Activated naive CD4-positive, alpha-beta T cell treated with anti-CD3 and anti-CD28 coated beads, Interleukin-2, amount 50 U/mL, for 24 hours (primary cell): Measurements from ENCODE around the gene HMCN2.
"Not testable (repeated sequence)": the region's sequence is repeated elsewhere in the genome, so short reads cannot be mapped to it uniquely, and the experiment has no call there.

Source experiments
- H3K27ac Mint-ChIP-seq: one replicate; pipeline ENCODE4 v1.8.0; 2021; ENCODE audit warnings: mild to moderate bottlenecking, mixed read lengths
- H3K27me3 Mint-ChIP-seq: one replicate; pipeline ENCODE4 v1.8.0; 2021; ENCODE audit warnings: mixed read lengths
- H3K36me3 Mint-ChIP-seq: one replicate; pipeline ENCODE4 v1.8.0; 2021; ENCODE audit warnings: mixed read lengths
- H3K4me1 Mint-ChIP-seq: one replicate; pipeline ENCODE4 v1.8.0; 2021; ENCODE audit warnings: mixed read lengths
- H3K4me3 Mint-ChIP-seq: one replicate; pipeline ENCODE4 v1.8.0; 2021; ENCODE audit warnings: mild to moderate bottlenecking, mixed read lengths
- H3K9me3 Mint-ChIP-seq: one replicate; pipeline ENCODE4 v1.8.0; 2021; ENCODE audit warnings: mixed read lengths

HMCN2 gene

DNA sequence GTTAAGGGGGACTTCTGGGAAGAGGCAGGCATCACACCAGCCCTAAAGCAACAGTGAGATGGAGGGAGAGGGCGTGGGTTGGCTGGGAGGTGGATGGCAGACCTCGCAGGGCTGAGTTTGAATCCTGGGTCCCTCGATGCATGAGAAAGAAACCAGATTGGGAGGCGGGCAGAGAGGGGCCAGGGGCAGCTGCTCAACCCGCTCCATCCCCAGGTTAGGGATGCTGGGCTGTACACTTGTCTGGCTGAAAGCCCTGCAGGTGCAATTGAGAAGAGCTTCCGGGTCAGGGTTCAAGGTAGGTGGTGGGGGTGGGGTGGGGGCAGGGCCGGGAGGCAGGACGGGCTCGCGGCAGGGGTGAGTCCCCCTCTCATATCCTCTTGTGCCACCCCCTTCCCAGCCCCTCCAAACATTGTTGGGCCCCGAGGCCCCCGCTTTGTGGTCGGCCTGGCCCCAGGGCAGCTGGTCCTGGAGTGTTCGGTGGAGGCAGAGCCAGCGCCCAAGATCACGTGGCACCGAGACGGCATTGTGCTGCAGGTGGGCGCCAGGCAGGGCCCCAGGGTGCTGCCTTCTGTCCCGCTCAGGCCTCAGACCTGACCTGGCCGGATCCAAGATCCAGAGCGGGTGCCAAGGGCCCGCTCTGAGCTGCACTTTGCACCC, 129.4 kb downstream of the HMCN2 start:
- Mint-ChIP-seq H3K4me3 (no peak overlapping the region), H3K9me3 (no peaks in the 10 kb centered on the region), H3K4me1 (no peaks in the 10 kb centered on the region)

DNA sequence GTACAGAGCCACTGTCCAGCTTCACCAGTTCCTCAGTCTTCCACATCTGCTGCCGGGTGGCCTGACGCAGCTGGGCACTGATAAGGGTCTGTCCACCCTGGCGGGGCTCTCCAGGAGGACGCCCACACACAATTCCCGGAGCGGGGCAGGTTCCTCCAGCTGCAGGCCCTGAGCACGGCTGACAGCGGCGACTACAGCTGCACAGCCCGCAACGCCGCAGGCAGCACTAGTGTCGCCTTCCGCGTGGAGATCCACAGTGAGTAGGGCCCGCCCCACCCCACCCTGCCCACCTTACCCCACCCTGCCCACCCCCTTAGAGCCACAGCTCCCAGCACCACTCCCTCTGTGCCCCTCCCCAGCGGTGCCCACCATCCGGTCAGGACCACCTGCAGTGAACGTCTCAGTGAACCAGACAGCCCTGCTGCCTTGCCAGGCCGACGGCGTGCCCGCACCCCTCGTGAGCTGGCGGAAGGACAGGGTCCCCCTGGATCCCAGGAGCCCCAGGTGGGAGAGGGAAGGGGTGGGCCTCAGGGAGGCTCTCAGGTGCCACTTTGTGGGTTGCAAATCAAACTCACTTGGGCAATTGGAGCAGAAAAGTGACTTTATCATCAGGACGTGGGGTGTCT, 130.4 kb downstream of the HMCN2 start:
- no peaks in the 10 kb centered on the region for H3K36me3 Mint-ChIP-seq
- H3K27ac Mint-ChIP-seq, result no peak overlapping the region
- H3K27me3 Mint-ChIP-seq, result no peaks in the 10 kb centered on the region
- H3K9me3 Mint-ChIP-seq, result no peaks in the 10 kb centered on the region
- no peaks in the 10 kb centered on the region for H3K4me1 Mint-ChIP-seq
- H3K4me3 Mint-ChIP-seq, result no peak overlapping the region

More for the DNA sequence above, 129.4 kb downstream of the HMCN2 start:
- H3K27me3 Mint-ChIP-seq, result no peaks in the 10 kb centered on the region
- H3K36me3 Mint-ChIP-seq, result no peaks in the 10 kb centered on the region
- H3K27ac Mint-ChIP-seq, result no peak overlapping the region

DNA sequence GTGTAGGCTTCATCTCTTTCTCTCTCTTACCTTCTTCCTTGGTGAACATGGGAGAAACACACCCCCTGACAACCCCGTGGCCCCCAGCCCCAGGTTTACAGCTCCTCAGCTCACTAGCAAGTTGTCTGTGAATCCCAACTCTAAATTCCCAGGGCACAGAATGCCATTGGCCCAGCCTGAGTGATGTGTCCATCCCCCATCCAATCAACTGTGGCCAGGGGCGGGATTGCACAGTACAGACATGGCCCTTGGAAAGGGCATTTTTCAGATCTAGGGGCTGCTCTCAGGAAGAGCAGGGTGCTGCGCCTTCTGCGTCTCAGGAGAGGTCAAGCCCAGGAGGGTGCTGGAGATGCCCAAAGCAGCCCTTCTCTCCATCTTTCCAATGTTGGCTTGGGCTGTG, 131.0 kb downstream of the HMCN2 start:
- Mint-ChIP-seq H3K4me3 (no peak overlapping the region), H3K27me3 (no peaks in the 10 kb centered on the region), H3K27ac (peak overlapping the region; percentile 12), H3K9me3 (no peaks in the 10 kb centered on the region), H3K36me3 (no peaks in the 10 kb centered on the region), H3K4me1 (no peaks in the 10 kb centered on the region)

DNA sequence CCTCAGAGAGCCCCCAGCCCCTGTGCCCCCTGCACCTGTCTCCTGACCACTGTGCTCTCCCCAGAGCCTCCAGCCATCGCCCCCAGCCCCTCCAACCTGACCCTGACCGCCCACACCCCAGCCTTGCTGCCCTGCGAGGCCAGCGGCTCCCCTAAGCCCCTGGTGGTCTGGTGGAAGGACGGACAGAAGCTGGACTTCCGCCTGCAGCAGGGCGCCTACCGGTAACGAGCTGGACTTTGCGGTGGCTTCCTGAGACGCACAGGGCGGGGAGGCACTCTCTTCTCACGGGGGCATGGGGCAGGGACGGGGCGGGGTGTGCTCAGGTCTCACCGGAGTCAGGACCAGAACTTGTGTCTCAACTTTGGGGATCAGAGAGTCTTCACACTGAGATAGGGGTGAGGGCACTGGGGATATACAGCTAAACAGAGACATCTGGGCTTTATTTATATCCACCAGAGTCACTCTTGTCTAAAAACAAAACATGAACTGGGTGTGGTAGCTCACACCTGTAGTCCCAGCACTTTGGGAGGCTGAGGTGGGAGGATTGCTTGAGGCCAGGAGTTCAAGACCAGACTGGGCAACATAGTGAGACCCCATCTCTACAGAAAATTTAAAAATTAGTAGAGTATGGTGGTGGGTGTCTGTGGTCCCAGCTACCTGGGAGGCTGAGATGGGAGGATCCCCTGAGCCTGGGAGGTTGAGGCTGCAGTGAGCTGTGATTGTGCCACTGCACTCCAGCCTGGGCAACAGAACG, 133.1 kb downstream of the HMCN2 start:
- no peaks in the 10 kb centered on the region for H3K4me1 Mint-ChIP-seq
- no peaks in the 10 kb centered on the region for H3K36me3 Mint-ChIP-seq
- no peaks in the 10 kb centered on the region for H3K27me3 Mint-ChIP-seq
- no peaks in the 10 kb centered on the region for H3K9me3 Mint-ChIP-seq
- no peak overlapping the region for H3K27ac Mint-ChIP-seq
- no peak overlapping the region for H3K4me3 Mint-ChIP-seq

DNA sequence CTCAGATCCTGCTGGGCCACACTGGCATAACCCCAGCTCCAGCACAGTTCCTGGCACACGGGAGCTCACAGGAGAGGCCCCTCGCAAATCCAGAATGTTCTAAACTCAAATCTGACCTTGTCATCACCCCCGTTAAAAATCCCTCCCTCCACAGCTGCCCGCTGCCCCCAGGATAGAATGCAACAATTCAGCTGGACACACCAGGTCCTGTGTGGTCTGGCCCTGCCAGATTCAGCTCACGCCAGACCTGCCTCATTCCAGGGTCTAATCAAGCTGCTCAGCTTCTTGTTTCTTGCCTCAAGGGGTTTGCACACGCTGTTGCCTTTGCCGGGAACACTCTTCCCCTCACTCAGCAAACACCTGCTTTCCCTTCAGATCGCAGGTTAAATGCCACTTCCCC, 134.2 kb downstream of the HMCN2 start:
- H3K36me3 Mint-ChIP-seq, result no peaks in the 10 kb centered on the region
- no peaks in the 10 kb centered on the region for H3K27me3 Mint-ChIP-seq
- no peak overlapping the region for H3K4me3 Mint-ChIP-seq
- no peak overlapping the region for H3K27ac Mint-ChIP-seq
- no peaks in the 10 kb centered on the region for H3K9me3 Mint-ChIP-seq
- H3K4me1 Mint-ChIP-seq, result no peaks in the 10 kb centered on the region

DNA sequence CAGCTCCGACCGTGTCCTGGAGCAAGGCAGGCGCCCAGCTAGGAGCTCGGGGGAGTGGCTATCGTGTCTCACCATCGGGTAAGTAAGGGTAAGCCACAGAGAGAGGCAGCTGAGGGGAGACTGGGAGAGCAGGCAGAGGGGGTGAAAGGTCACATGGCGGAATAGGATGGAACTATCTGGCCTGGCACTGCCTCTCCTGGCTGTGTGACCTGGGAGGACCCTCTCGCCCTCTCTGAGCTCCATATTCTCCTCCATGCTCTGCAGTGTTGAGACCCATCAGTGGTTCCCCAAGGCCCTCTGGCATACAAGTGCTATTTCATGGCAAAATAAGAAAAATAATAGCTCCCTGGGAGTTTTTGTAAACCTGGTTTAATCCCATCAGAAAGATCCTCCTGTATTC, 135.3 kb downstream of the HMCN2 start:
- H3K36me3 Mint-ChIP-seq, result no peaks in the 10 kb centered on the region
- no peaks in the 10 kb centered on the region for H3K4me1 Mint-ChIP-seq
- no peaks in the 10 kb centered on the region for H3K9me3 Mint-ChIP-seq
- H3K4me3 Mint-ChIP-seq, result no peak overlapping the region
- H3K27me3 Mint-ChIP-seq, result no peaks in the 10 kb centered on the region
- H3K27ac Mint-ChIP-seq, result no peak overlapping the region

DNA sequence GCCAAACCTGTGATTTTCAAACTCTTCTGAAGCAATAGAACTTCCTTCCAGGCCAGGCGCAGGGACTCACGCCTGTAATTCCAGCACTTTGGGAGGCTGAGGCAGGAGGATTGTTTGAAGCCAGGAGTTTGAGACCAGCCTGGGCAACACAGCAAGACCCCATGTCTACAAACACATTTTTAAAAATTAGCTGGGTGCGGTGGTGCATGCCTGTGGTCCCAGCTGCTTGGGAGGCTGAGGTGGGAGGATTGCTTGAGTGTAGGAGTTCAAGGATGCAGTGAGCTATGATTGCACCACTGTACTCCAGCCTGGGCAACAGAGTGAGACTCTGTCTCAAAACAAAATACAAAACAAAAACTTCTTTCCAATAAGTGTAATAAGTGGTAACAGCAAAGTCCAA, 136.2 kb downstream of the HMCN2 start:
- not testable (repeated sequence) for H3K27ac Mint-ChIP-seq, H3K36me3 Mint-ChIP-seq, H3K4me1 Mint-ChIP-seq, H3K27me3 Mint-ChIP-seq, H3K4me3 Mint-ChIP-seq, H3K9me3 Mint-ChIP-seq

DNA sequence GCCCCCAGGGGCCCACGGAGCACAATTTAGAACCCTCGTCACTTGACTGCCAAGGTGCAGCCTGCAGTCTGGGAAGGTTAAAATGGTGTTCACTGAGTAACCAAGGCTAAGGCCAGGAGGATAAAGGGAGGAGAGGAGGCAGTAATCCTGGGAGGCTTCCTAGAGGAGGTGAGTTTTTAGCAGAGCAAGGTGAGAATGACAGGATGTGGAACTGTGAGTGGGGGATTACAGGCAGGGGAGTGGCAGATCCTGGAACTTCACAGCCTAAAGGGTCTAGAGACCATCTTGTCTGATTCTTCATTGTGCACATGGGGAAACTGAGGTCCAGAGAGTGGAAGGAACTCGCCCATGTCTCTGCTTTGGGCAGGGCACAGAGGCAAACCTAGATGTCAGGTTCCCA, 136.7 kb downstream of the HMCN2 start:
- H3K4me3 Mint-ChIP-seq, result no peak overlapping the region
- H3K27me3 Mint-ChIP-seq, result no peaks in the 10 kb centered on the region
- H3K27ac Mint-ChIP-seq, result no peak overlapping the region
- no peaks in the 10 kb centered on the region for H3K4me1 Mint-ChIP-seq
- no peaks in the 10 kb centered on the region for H3K9me3 Mint-ChIP-seq
- no peaks in the 10 kb centered on the region for H3K36me3 Mint-ChIP-seq

DNA sequence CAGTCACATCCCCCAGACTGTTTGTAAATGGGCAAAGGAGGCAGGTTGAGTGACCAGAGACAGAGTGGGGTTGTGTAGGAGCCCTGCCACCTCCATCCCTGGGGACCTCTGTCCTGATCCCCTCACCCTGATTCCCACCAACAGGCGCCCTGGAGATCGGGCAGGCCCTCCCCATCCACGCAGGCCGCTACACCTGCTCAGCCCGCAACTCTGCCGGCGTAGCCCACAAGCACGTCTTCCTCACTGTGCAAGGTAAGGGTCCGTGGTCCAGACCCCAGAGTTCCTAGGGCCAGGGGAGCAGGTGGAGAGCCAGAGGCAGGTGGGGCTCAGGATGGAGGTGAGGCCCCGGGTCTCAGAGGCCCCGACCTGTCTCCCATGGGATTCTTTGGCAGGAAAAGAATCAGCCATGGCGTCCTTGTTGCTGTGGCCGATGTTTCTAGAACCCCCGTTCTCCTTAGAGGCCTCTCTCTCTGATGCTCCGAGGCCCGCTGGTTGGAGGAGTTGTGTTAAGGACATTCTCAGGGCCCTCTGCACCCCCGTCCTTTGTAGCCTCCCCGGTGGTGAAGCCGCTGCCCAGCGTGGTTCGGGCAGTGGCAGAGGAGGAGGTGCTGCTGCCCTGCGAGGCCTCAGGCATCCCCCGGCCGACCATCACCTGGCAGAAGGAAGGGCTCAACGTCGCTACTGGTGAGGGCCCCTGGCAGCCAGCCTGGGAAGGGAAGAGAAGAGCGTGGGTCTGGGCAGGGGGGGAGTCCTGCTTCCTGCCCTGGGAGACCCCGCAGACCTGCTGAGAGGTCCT, 137.3 kb downstream of the HMCN2 start:
- Mint-ChIP-seq H3K36me3 (no peaks in the 10 kb centered on the region), H3K4me3 (no peak overlapping the region), H3K27ac (no peak overlapping the region), H3K4me1 (no peaks in the 10 kb centered on the region), H3K27me3 (no peaks in the 10 kb centered on the region), H3K9me3 (no peaks in the 10 kb centered on the region)

DNA sequence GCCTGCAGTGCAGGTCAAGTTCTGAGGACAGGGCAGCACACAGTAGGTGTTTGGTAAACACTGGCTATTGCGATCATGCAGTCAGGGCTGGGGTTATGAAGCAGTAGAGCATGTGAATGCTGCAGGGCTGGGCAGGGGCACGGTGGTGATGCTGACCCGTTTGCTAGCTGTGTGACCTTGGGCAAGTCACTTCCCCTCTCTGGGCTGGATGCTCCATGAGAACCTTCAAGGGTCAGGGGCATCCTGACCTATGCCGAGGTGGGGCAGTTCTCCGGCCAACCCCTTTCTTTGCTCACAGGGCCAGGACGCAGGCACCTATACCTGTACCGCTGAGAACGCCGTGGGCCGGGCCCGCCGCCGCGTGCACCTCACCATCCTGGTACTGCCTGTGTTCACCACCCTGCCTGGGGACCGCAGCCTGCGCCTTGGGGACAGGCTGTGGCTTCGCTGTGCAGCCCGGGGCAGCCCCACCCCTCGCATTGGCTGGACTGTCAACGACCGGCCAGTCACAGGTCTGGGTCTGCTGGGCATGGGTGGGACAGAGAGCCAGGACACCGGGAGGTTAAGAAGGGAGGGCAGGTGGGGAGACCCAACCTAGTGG, 140.2 kb downstream of the HMCN2 start:
- Mint-ChIP-seq H3K27me3 (no peaks in the 10 kb centered on the region), H3K27ac (no peak overlapping the region), H3K9me3 (no peaks in the 10 kb centered on the region)

DNA sequence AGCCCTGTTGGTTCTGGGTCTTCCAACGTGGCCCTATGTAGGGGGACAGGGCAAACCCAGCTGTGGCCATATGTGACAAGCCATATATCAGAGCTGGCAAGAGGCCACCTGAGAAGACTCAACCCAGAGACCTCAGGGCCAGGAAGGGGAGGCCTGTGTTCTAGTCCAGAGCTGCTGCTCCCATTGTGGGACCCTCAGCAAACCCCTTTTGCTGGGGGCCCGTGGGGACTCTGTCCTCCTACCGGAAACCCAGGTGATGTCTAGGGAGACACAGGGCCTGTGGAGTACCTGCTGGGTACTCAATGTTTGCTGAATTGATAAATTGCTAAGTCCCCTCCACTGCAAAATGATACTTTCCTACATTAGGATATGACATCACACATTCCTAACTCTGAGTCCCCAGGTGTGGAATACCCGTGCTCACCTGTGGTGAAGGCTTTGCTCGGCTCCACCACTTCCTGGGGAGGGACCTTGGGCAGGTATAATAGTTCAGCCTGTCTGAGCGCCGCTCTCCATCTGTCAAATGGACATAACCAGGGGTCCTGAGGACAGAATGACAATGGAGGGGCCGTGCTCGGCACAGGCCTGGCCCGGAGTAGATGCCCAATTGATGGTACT, 140.8 kb downstream of the HMCN2 start:
- Mint-ChIP-seq H3K27ac (no peak overlapping the region), H3K27me3 (no peaks in the 10 kb centered on the region), H3K9me3 (no peaks in the 10 kb centered on the region), H3K4me3 (no peak overlapping the region), H3K36me3 (no peaks in the 10 kb centered on the region), H3K4me1 (no peaks in the 10 kb centered on the region)

More for the DNA sequence above, 140.2 kb downstream of the HMCN2 start:
- Mint-ChIP-seq H3K36me3 (no peaks in the 10 kb centered on the region), H3K4me3 (no peak overlapping the region), H3K4me1 (no peaks in the 10 kb centered on the region)

DNA sequence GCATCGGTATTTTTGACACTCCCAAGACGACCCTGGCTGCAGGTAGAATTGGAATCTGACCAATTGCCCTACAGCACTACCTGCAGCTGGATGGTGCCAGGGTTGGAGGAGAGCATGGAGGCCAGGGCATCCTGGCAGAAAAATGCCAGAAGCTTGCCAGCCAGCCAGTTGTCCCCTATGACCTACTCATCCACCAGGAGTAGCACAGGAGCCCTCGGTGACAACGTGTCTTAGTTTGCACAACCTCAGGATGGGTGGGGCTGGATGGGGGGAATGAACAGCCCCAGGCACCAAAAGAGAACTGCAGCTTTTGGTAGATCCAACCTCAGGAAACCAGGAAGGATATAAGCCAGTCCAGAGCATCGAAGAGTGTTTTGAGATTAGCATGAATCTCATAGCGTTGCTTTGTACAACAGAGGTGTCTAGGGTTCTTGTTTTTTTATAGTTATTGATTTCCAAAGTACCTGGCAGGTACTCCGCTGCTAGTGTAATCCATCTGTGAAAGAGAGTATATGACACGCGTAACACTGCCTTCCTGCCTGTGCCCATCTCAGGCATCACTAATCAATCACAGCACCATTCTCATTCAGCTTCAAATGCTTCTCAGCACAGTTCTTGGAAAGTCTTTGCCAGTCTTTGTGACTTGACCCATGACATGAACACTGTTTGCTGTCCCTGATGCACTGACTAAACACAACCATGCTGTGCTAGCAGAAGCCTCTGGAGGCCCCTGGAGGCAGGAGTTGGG, 142.5 kb downstream of the HMCN2 start:
- Mint-ChIP-seq H3K27ac (no peak overlapping the region), H3K36me3 (no peaks in the 10 kb centered on the region), H3K9me3 (no peaks in the 10 kb centered on the region), H3K27me3 (no peaks in the 10 kb centered on the region), H3K4me1 (no peaks in the 10 kb centered on the region), H3K4me3 (no peak overlapping the region)

DNA sequence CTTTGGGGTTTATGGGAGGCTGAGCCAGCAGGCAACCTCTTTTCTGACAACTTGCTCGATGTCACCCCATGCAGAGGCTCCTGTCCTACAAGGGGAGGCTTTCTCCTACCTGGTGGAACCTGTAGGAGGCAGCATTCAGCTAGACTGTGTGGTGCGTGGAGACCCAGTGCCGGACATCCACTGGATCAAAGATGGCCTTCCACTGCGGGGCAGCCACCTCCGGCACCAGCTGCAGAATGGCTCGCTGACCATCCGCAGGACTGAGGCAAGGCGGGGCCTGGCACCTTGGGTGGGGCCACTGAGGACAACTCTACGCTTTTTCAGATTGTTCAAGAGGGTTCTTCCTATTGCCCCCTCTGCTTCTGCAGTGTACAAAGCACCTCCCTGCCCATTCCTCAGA, 143.1 kb downstream of the HMCN2 start:
- no peak overlapping the region for H3K4me3 Mint-ChIP-seq
- no peak overlapping the region for H3K27ac Mint-ChIP-seq
- H3K9me3 Mint-ChIP-seq, result no peaks in the 10 kb centered on the region
- no peaks in the 10 kb centered on the region for H3K4me1 Mint-ChIP-seq
- H3K36me3 Mint-ChIP-seq, result no peaks in the 10 kb centered on the region
- no peaks in the 10 kb centered on the region for H3K27me3 Mint-ChIP-seq

DNA sequence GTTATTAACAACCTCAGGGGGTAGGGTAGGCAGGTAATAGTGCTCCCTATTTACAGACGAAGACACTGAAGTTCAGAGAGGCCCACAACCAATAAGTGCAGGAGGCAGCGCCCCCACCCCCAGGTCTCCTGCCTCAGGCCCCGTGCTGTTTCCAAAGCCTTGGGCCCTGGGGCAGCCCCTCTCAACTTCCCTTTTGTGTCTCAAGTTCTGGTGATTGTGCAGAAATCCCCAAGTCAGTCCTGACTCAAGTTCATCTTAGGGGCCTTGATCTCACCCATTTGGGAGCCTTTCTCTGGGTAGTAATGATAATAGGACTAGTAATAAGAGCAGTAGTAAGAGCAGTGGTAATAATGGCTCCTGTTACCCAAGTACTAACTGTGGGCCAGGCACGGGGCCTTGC, 143.7 kb downstream of the HMCN2 start:
- Mint-ChIP-seq H3K4me1 (no peaks in the 10 kb centered on the region), H3K27ac (no peak overlapping the region), H3K27me3 (no peaks in the 10 kb centered on the region), H3K9me3 (no peaks in the 10 kb centered on the region), H3K36me3 (no peaks in the 10 kb centered on the region), H3K4me3 (no peak overlapping the region)
